Neutrophil (primary cell): Measurements from ENCODE around the gene NAA15.
A peak's percentile ranks its signal among the peaks of the same experiment; 100 is the strongest.
"Not testable (repeated sequence)": the region's sequence is repeated elsewhere in the genome, so short reads cannot be mapped to it uniquely, and the experiment has no call there.

Experiments
- H3K27ac ChIP-seq: fragments of 200-600 bp; sonication (generic); 2 replicates; pipeline ENCODE4 v1.5.1; 2016; ENCODE audit warnings: mild to moderate bottlenecking, moderate library complexity
- H3K27me3 ChIP-seq: fragments of 200-600 bp; sonication (generic); 2 replicates; pipeline ENCODE4 v1.6.0; 2016; ENCODE audit warnings: mild to moderate bottlenecking
- H3K36me3 ChIP-seq: fragments of 200-600 bp; sonication (generic); 2 replicates; pipeline ENCODE4 v1.5.1; 2017
- H3K4me1 ChIP-seq, 2 experiments: fragments of 200-600 bp in 1 of 2; sonication (generic) in 1 of 2; 1 replicate in 1 of 2; 2 replicates in 1 of 2; pipeline versions ENCODE4 v1.5.1 to v1.6.1; 2013 to 2016; ENCODE audit warnings: low read depth in 1 of 2, low read length in 1 of 2, mild to moderate bottlenecking in 1 of 2, moderate library complexity in 1 of 2; ENCODE audit not compliant: control insufficient read depth in 1 of 2, insufficient read depth in 1 of 2
- H3K4me3 ChIP-seq, 2 experiments: fragments of 200-600 bp in 1 of 2; sonication (generic) in 1 of 2; 1 replicate in 1 of 2; 2 replicates in 1 of 2; pipeline ENCODE4 v1.5.1; 2013 to 2016; ENCODE audit warnings: low read depth in 1 of 2, low read length in 1 of 2, mild to moderate bottlenecking in 1 of 2, moderate library complexity in 1 of 2
- H3K9me3 ChIP-seq: fragments of 200-600 bp; sonication (generic); 2 replicates; pipeline ENCODE4 v1.5.1; 2016
- TF ChIP-seq, protein P1 (sequence below): fragments of 200-600 bp; sonication (generic); IDR thresholded peaks from 2 replicates; pipeline ENCODE4 v1.5.1; 2016; ENCODE audit warnings: antibody characterized with exemption

The NAA15 gene

GRCh38 chr4:139441029-139441428, 139.7 kb downstream of the NAA15 start:
- Histone ChIP-seq H3K9me3 (no peaks in the 10 kb centered on the region), H3K4me1 (no peaks in the 10 kb centered on the region), H3K27me3 (no peaks in the 10 kb centered on the region), H3K36me3 (no peaks in the 10 kb centered on the region), H3K4me3 (no peak overlapping the region), H3K27ac (no peak overlapping the region)
- TF ChIP-seq, protein P1, sequence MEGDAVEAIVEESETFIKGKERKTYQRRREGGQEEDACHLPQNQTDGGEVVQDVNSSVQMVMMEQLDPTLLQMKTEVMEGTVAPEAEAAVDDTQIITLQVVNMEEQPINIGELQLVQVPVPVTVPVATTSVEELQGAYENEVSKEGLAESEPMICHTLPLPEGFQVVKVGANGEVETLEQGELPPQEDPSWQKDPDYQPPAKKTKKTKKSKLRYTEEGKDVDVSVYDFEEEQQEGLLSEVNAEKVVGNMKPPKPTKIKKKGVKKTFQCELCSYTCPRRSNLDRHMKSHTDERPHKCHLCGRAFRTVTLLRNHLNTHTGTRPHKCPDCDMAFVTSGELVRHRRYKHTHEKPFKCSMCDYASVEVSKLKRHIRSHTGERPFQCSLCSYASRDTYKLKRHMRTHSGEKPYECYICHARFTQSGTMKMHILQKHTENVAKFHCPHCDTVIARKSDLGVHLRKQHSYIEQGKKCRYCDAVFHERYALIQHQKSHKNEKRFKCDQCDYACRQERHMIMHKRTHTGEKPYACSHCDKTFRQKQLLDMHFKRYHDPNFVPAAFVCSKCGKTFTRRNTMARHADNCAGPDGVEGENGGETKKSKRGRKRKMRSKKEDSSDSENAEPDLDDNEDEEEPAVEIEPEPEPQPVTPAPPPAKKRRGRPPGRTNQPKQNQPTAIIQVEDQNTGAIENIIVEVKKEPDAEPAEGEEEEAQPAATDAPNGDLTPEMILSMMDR: no peak

GRCh38 chr4:139443661-139444060, 142.4 kb downstream of the NAA15 start:
- Histone ChIP-seq H3K4me3 (no peak overlapping the region), H3K9me3 (no peaks in the 10 kb centered on the region), H3K36me3 (peaks cover 3% of the 10 kb centered on the region), H3K27ac (no peak overlapping the region), H3K27me3 (no peaks in the 10 kb centered on the region), H3K4me1 (peaks cover 0 to 3% of the 10 kb centered on the region in 2 experiments)
- TF ChIP-seq, protein P1: no peak

GRCh38 chr4:139444881-139445280, 143.6 kb downstream of the NAA15 start:
- H3K27me3 ChIP-seq, H3K27ac ChIP-seq, H3K4me1 ChIP-seq, H3K4me3 ChIP-seq, H3K36me3 ChIP-seq, H3K9me3 ChIP-seq: not testable (repeated sequence)

DNA sequence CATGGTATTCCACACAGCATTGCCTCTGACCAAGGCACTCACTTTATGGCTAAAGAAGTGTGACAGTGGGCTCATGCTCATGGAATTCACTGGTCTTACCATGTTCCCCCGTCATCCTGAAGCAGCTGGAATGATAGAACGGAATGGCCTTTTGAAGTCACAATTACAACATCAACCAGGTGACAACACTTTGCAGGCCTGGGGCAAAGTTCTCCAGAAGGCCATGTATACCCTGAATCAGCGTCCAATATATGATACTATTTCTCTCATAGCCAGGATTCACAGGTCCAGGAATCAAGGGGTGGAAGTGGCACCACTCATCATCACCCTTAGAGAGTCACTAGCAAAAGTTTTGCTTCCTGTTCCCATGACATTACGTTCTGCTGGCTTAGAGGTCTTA, 145.8 kb downstream of the NAA15 start:
- peaks cover 11 to 19% of the 10 kb centered on the region in 2 experiments for H3K4me1 ChIP-seq
- not testable (repeated sequence) for H3K4me3 ChIP-seq, H3K36me3 ChIP-seq, H3K9me3 ChIP-seq, H3K27ac ChIP-seq, H3K27me3 ChIP-seq

GRCh38 chr4:139450586-139450985, 149.3 kb downstream of the NAA15 start:
- Histone ChIP-seq H3K4me3 (no peak overlapping the region), H3K4me1 (peaks cover 34 to 44% of the 10 kb centered on the region in 2 experiments), H3K27ac (no peak overlapping the region), H3K9me3 (no peaks in the 10 kb centered on the region), H3K27me3 (no peaks in the 10 kb centered on the region), H3K36me3 (peaks cover 3% of the 10 kb centered on the region)
- TF ChIP-seq, protein P1: no peak

GRCh38 chr4:139451997-139452396, 150.7 kb downstream of the NAA15 start:
- TF ChIP-seq, protein P1: no peak
- peak overlapping the region; percentile 93 for H3K27ac ChIP-seq
- no peaks in the 10 kb centered on the region for H3K27me3 ChIP-seq
- H3K9me3 ChIP-seq: no peaks in the 10 kb centered on the region
- peaks cover 48 to 57% of the 10 kb centered on the region in 2 experiments for H3K4me1 ChIP-seq
- H3K36me3 ChIP-seq: no peaks in the 10 kb centered on the region
- H3K4me3 ChIP-seq: peak overlapping the region in 1 of 2 experiments; percentile 87

- Histone ChIP-seq H3K36me3 (no peaks in the 10 kb centered on the region), H3K27ac (peak overlapping the region; percentile 93), H3K4me3 (peak overlapping the region; percentile 87 to 96), H3K4me1 (peaks cover 58 to 65% of the 10 kb centered on the region in 2 experiments), H3K9me3 (no peaks in the 10 kb centered on the region), H3K27me3 (no peaks in the 10 kb centered on the region)
- TF ChIP-seq, protein P1: peak; percentile 20
Measured at GRCh38 chr4:139453041-139453370, 151.7 kb downstream of the NAA15 start.
